Eye (tissue), 1 donor: ENCODE measurements around the gene PPM1A.

ENCODE experiments used
- DNase-seq: peaks from one replicate; pipeline ENCODE4 v3.0.0-alpha.2; 2015

Gene PPM1A

GRCh38 chr14:60248697-60249318, at the start of gene PPM1A:
TSS of gene PPM1A (plus strand) at chr14:60249221. CDS start at chr14:60282704, 33,483 bp downstream.
- peak; percentile 99 for DNase-seq

DNA sequence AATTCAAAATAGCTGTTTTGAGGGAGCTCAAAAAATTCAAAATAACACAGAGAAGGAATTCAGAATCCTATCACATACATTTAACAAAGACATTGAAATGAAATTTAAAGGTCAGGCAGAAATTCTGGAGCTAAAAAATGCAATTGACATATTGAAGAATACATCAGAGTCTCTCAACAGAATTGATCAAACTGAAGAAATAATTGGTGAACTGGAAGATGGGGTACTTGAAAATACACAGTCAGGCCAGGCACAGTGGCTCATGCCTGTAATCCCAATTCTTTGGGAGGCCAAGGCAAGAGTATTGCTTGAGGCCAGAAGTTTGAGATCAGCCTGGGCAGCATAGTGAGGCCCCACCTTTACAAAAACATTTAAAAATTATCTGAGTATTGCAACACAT, 49.7 kb upstream of the PPM1A start:
- no peak for DNase-seq

GRCh38 chr14:60204104-60204842, 44.7 kb upstream of the PPM1A start:
- peak; percentile 88 for DNase-seq

DNA sequence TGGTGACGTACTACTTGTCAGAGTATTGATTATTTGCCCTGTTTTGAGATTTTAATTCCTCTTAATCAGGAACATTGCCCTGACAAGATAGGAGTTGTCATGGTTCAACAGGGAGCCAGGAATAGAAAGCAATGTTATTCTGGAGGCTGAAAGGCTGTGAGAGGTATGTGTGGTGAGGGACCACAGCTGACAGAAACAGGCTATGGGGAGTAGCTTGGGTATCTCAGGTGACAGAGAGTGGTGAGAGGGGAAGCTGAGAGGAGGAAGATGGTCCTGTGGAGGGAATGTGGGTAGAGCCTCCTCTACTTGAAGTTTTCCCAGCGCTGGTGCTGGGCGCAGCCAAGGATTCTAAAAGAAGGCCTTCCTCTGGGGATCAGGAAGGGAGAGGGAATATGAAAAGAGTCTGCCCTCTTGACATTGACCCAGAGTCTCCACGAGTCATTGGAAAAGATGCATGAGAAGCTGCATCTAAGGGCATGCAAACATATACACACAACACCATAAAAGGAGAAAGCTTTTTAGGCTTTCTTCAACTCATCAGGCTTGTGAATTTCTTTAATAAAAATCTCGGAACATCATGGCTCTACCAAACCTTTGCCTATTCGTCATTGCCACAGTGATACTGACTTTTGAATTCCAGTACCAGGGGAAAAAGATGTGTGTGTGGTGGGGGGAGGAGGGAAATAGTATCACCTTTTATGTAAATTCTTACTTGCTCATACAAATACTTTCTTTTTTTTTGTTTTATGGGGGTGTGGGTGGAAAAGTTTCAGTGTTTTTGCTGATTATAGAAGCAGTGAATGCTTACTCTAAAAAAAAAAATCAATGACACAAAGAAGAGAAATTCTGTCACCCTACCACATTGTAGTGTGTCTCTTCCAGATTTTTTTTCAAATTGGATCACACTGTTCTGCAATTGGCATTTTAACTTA, 43.9 kb upstream of the PPM1A start:
- peak; percentile 41 for DNase-seq

GRCh38 chr14:60206249-60206670, 42.8 kb upstream of the PPM1A start:
- no peak for DNase-seq

DNA sequence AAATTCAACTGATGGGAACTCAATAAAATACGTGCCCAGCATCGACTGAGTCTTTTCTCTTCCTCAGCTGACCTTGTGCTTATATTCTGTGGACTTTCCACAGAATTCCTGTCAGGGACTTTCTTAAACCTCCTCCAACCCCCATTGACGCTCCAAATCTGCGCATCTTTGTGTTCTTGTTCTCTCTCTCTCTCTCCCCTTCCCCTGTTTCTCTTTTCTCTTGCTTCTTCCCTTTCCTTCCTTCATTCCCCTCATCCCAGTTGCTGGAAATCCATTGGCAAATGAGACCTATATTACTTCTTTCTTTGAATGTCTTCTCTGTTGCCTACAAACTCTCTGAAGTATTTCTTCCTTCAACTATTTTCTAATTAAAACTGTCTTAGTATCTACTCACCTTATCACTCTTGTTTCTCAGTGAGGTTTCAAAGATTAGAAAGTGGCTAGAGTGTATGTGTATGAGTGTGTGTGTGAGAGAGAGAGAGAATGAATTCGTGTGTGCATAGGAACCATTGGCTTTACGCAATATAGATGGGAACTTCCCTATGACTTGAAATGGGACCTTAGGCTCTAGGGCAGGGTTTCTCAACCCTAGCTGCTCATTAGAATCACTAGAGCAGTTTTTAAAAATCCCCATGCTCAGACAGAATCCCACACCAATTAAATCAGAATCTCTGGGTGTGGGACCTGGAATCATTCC, 42.0 kb upstream of the PPM1A start:
- no peak for DNase-seq

- DNase-seq: no peak
Measured at GRCh38 chr14:60210703-60211102, 38.3 kb upstream of the PPM1A start.

DNA sequence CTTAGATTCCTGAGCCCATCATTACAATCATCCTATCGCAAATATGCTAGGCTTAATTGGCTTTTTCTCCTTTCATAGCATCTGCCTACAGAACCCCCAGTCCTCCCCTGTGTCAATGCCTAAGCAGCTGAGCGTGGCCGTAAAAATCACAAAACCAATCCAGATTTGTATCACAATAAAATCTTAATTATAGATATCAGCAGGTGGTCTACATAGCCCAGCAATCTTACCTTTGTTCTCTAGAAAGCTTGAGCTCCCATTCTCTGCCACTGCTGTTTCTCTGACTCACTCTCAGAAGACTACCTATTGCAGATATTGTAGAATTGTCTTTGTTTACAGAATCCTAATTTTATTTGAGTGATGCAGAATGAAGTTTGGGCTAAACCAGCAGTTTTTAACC, 37.9 kb upstream of the PPM1A start:
- DNase-seq: peak; percentile 20

- no peak for DNase-seq
Measured at GRCh38 chr14:60212503-60213371, 36.3 kb upstream of the PPM1A start.

GRCh38 chr14:60214003-60214402, 35.0 kb upstream of the PPM1A start:
- no peak for DNase-seq

- no peak for DNase-seq
Measured at GRCh38 chr14:60214415-60215126, 34.5 kb upstream of the PPM1A start.

GRCh38 chr14:60215127-60215444, 33.9 kb upstream of the PPM1A start:
- no peak for DNase-seq

GRCh38 chr14:60215520-60216420, 33.3 kb upstream of the PPM1A start:
- no peak for DNase-seq

DNA sequence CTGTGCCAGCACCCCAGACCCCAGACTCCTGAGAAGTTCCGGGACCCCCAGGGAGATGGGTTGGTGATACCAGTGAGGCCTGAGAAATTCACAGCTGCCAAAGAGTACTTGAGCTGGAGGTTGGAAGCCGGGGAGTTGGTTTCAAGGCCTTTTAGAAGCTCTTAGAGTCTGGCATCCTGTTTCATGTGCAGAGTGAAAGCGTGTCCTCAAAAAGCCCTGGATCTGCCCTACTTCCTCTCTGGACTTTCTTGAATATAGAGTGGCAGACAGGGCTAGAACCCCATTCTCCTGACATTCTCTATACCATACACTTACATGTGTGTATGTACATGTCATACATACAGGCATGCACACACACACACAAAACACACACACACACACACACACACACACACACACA, 31.3 kb upstream of the PPM1A start:
- DNase-seq: no peak

DNA sequence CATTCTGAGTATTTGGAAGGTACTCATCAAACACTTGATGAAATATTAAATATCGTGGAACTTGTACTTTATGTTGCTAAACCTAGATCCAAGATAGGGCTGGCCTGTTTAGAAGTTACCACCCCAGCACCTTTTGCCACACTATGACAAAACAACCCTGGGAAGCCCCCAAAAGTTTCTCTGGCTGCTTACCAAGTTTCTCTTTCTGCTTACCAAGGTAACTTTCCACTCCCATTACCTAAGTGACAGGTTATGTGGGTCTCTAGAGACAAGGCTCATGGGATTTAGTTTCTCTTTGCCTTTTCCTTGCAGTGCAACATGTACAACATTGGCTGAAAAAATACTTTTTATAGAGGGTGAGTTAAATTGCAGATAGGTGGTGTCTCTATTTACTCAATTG, 28.9 kb upstream of the PPM1A start:
- no peak for DNase-seq

DNA sequence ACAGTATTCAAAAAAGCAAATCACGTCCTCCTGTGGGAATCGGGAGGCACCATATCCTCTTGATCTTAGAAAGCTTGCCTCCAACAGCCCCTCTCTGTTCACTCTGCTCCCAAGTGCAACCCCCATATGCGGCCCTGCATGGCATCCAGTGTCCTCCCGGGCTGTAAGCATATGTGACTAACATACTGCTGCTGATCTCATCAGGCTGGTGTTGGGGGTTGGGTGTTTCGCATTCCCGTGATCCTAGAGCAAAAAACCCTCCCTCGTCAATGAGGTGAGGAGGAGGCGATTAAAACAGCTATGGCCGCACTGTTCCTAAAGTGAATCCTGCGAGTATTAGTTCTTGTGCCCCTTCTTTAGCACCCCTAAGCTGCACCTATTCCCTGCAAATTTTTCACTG, 28.1 kb upstream of the PPM1A start:
- DNase-seq: no peak

DNA sequence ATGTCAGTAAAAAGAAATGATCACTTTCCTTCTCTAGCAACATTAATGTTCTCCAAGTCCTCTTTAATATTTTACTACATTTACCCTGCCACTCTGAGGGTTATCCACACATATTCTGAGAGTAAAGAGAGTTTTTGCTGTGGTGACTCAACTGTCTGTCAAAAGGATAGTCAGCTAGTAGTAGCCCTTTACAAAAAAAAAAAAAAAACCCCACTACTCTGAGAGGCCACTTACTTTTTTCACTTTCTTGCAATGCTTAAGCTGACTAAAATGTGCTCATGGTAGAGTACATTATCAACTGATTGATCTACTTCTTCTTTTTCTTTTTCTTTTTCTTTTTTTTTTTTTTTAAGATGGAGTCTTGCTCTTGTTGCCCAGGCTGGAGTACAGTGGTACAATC, 27.6 kb upstream of the PPM1A start:
- no peak for DNase-seq

GRCh38 chr14:60222820-60223219, 26.2 kb upstream of the PPM1A start:
- DNase-seq: no peak

GRCh38 chr14:60225265-60225664, 23.8 kb upstream of the PPM1A start:
- no peak for DNase-seq

GRCh38 chr14:60226298-60226697, 22.7 kb upstream of the PPM1A start:
- no peak for DNase-seq
